BJ (cell line): ENCODE results near the gene CHRM1. TPM values are rescaled to one million over a fixed set of nuclear protein-coding genes. Genes with fewer than 3 reads are reported as not detected.

Source experiments
- CTCF ChIA-PET: fragments of 350-600 bp; formaldehyde crosslinking; extraction: SDS; loops from one replicate; lab custom pipeline; 2021; ENCODE audit warnings: antibody characterized with exemption, inconsistent platforms; lab: Yijun Ruan, JAX
- POLR2A ChIA-PET: fragments of 300-600 bp; sonication (Branson Sonifier 250); formaldehyde crosslinking; extraction: SDS; loops from one replicate; lab custom pipeline; 2021; ENCODE audit warnings: antibody characterized with exemption; lab: Charles Lee
- DNase-seq: peaks from one replicate; pipeline ENCODE4 v3.0.0-alpha.2; 2011; ENCODE audit warnings: low read depth
- H3K27me3 ChIP-seq: 2 replicates; pipeline ENCODE4 v1.6.0; 2011; ENCODE audit warnings: low read length; ENCODE audit not compliant: control insufficient read depth, insufficient read depth
- H3K36me3 ChIP-seq: 2 replicates; pipeline ENCODE4 v1.5.1; 2011; ENCODE audit warnings: low read length; ENCODE audit not compliant: control insufficient read depth, insufficient read depth
- H3K4me3 ChIP-seq: 2 replicates; pipeline ENCODE4 v1.5.1; 2011; ENCODE audit warnings: low read depth, mild to moderate bottlenecking, control low read depth, low read length
- polyA plus RNA-seq: library from polyadenylated mRNA; depleted of rRNA; stranded (reverse); fragments of >200 nt; gene quantifications from 2 replicates; pipeline ENCODE4 v1.2.3, GENCODE V29; 2011
- TF ChIP-seq, protein P1 (sequence below): IDR thresholded peaks from 2 replicates; pipeline ENCODE4 v1.5.1; 2011; ENCODE audit warnings: low read depth, mild to moderate bottlenecking, control low read depth, inconsistent platforms, low read length, moderate library complexity; ENCODE audit not compliant: insufficient read depth

CHRM1 gene
- polyA plus RNA-seq, 1 experiment, result not detected

DNA sequence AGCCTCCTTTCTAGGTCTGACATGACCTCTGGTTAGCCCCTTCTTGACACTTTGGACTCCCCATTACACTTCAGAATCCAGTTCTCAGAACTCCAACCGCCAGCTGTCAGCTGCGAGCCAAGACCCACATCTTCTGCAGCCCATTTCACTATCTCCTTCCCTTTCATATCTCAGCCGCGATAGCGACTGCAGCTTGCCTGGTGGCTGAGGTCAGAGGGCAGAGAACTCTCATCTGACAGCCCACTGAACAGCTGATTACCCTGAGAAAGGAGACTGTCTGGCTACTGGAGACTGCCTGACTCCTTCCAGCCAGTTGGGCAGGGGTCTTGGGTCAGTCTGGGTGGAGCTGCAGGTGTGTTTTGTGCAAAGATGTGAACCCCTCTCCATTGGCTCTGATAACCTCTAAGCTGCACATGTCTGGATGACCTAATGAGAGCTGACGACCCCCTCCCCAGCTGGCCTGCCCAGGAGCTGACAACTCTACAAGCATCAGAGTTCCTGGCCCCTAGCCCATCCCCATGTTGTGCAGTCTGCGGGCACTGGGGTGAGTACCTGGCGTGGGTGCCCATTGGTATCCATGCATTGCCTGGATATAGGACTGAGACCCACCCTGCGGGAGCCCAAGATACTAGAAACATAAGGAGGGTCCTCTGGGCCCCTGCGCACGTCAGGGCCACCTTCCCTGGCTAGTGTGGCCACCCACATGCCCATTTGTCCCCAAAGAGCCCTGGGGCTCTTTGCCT is 1.1 kb downstream of the CHRM1 start:
- CTCF ChIA-PET, result interaction anchor here (7.1 kb wide), 1 partner anchor 14 kb away, joined by 40 read pairs; no protein-coding TSS in a partner anchor
- POLR2A ChIA-PET, result no interaction called here
- no peak for DNase-seq
- TF ChIP-seq, protein P1, sequence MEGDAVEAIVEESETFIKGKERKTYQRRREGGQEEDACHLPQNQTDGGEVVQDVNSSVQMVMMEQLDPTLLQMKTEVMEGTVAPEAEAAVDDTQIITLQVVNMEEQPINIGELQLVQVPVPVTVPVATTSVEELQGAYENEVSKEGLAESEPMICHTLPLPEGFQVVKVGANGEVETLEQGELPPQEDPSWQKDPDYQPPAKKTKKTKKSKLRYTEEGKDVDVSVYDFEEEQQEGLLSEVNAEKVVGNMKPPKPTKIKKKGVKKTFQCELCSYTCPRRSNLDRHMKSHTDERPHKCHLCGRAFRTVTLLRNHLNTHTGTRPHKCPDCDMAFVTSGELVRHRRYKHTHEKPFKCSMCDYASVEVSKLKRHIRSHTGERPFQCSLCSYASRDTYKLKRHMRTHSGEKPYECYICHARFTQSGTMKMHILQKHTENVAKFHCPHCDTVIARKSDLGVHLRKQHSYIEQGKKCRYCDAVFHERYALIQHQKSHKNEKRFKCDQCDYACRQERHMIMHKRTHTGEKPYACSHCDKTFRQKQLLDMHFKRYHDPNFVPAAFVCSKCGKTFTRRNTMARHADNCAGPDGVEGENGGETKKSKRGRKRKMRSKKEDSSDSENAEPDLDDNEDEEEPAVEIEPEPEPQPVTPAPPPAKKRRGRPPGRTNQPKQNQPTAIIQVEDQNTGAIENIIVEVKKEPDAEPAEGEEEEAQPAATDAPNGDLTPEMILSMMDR, result no peak
- Histone ChIP-seq H3K36me3 (no peaks in the 10 kb centered on the region), H3K27me3 (peaks cover 17% of the 10 kb centered on the region), H3K4me3 (no peak overlapping the region)

- DNase-seq, result no peak
- TF ChIP-seq, protein P1, result no peak
- CTCF ChIA-PET, result interaction anchor here (1.1 to 7.1 kb wide), 2 partner anchors 13 to 104 kb away, joined by 3 to 40 read pairs; no protein-coding TSS in a partner anchor
These were observed 1.7 kb downstream of the CHRM1 start for GRCh38 chr11:62919476-62919875.

DNA sequence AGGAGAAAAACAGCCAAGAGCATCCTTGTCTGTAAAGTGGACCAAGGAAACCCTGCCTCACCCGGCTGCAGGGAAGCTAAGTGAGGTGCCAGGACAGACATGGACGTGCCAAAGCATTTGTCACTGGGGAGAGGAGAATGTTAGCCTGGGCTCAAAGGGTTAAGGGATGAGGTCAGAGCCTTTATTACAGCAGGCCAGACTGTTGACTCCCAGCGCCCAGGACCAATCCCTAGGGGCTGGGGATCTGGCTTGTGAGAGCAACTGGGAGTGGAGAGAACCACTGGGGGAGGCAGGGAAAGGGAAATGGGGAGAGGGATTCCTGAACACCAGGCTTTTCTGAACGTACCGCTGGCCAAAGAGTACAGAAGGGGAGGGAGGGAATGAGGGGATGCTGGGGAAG is 2.6 kb downstream of the CHRM1 start:
- ChIA-PET POLR2A (no interaction called here), CTCF (interaction anchor here (1.1 to 7.1 kb wide), 2 partner anchors 13 to 105 kb away, joined by 3 to 40 read pairs; no protein-coding TSS in a partner anchor)
- peaks cover 16% of the 10 kb centered on the region for H3K27me3 ChIP-seq
- no peak overlapping the region for H3K4me3 ChIP-seq
- no peak for DNase-seq
- TF ChIP-seq, protein P1, result no peak
- H3K36me3 ChIP-seq, result no peaks in the 10 kb centered on the region

More at GRCh38 chr11:62919476-62919875, 1.7 kb downstream of the CHRM1 start:
- no peaks in the 10 kb centered on the region for H3K36me3 ChIP-seq
- peaks cover 17% of the 10 kb centered on the region for H3K27me3 ChIP-seq
- POLR2A ChIA-PET, result no interaction called here
- no peak overlapping the region for H3K4me3 ChIP-seq

DNA sequence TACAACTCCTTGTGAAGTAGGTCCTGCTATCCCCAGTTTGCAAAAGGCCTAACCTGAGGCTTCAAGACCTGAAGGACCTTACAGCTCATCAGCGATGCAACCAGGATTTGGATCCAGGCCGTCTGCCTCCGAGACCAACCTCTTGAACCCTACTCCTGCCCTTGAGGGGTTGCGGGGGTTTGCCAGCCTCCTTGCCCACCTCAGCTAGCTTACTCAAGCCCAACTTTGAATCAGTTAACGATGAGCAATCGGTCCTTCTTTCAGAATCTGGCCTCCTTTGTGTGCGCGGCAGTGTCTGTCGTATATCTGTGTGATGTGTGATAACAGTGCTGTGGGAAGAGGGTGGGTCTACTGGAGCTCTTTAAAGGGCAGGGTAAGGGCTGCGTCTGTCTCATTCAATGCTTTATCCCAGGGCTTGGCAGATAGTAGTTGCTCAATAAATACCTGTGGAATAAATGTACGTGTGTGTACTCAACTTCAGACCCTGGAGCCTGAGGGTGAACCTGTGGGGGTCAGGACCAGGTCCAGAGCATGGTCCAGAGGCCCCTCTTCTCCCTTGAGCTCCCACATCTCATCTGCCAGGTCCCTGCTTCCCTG is 3.2 kb downstream of the CHRM1 start:
- Histone ChIP-seq H3K27me3 (peaks cover 16% of the 10 kb centered on the region), H3K36me3 (no peaks in the 10 kb centered on the region), H3K4me3 (no peak overlapping the region)
- TF ChIP-seq, protein P1, result no peak
- ChIA-PET CTCF (interaction anchor here (0.9 to 7.1 kb wide), 2 partner anchors 12 to 106 kb away, joined by 3 to 40 read pairs; no protein-coding TSS in a partner anchor), POLR2A (no interaction called here)
- no peak for DNase-seq

DNA sequence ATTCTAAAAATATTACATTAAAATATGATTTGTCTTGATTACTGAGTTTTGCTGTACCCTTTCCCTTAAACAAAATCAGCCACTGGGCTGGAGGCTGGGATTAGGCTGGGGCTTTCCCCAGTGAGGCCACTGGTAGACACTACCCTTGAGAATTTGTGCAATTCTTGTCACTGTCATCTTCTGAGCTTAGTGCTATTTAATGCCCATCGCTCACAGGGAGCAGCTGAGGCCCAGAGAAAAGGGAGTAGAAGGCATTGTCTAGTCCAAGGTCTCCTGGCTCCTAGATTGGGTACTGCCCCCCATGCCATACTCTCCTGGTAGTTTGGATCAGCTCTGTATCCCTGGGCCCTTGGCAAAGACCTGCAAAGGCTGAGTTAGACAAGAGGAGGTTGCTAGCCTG is 6.7 kb downstream of the CHRM1 start:
- POLR2A ChIA-PET, result no interaction called here
- no peak for DNase-seq
- Histone ChIP-seq H3K27me3 (peaks cover 6% of the 10 kb centered on the region), H3K36me3 (no peaks in the 10 kb centered on the region), H3K4me3 (no peak overlapping the region)
- CTCF ChIA-PET, result interaction anchor here (1.5 to 2.9 kb wide), 3 partner anchors 8 to 109 kb away, joined by 3 to 15 read pairs (median 12); no protein-coding TSS in a partner anchor
- TF ChIP-seq, protein P1, result no peak
